GM12873 (cell line): ENCODE data around the gene SCARB1.

ENCODE experiments used
- CTCF ChIP-seq: IDR thresholded peaks from 2 replicates; pipeline ENCODE4 v1.5.1; 2012; ENCODE audit warnings: low read depth, mild to moderate bottlenecking, moderate library complexity, low read length, control low read depth; ENCODE audit not compliant: insufficient read depth; ENCODE audit errors: missing control alignments

The SCARB1 gene

DNA sequence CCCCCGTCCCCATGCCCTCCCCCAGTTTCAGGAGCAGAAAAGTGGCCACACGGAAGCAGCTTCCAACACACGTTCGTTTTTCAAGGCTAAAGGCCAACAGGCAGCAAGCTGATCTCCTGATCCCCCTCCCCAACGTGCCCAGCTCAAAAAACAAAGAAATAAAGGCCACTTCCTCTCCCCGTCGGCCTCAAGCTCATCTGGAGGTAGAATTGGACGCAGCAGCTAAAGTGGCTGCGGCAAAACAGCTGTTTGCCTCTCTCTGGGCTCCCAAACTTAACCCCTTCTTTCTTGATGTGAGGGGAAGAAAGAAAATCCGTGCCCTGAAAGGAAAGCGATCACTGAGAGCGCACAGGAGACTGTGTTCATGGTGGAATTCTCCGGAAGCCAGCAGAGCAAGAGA, 66.3 kb downstream of the SCARB1 start:
- TF ChIP-seq CTCF: no peak

DNA sequence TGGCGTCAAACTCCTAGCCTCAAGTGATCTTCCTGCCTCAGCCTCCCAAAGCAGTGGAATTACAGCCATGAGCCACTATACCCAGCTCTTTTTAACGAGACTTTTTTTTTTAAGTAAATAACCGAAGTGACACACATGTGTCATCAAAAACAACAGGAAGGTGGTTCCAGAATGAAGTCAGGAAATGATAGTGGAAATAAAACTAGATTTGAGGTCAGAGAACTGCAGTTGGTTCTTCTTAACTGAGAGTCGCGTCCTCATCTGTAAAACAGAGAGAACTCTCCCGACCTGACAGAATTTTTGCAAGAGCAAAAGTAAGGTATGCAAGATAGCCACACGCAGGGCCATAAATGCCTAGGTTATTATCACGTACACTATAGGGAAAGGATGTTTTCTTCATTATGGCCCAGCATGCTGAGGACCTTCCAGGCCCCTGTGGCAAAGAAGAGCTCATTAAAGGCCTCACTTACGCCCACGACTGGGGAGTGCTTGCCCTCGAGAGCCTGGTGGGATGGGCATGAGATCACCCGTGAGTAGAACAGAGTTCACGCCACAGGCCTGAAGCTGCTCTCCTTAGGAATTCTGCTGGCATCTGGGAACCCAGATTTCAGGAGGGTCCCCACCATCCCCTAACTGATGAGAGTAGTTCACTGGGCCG, 67.2 kb downstream of the SCARB1 start:
- no peak for TF ChIP-seq CTCF

DNA sequence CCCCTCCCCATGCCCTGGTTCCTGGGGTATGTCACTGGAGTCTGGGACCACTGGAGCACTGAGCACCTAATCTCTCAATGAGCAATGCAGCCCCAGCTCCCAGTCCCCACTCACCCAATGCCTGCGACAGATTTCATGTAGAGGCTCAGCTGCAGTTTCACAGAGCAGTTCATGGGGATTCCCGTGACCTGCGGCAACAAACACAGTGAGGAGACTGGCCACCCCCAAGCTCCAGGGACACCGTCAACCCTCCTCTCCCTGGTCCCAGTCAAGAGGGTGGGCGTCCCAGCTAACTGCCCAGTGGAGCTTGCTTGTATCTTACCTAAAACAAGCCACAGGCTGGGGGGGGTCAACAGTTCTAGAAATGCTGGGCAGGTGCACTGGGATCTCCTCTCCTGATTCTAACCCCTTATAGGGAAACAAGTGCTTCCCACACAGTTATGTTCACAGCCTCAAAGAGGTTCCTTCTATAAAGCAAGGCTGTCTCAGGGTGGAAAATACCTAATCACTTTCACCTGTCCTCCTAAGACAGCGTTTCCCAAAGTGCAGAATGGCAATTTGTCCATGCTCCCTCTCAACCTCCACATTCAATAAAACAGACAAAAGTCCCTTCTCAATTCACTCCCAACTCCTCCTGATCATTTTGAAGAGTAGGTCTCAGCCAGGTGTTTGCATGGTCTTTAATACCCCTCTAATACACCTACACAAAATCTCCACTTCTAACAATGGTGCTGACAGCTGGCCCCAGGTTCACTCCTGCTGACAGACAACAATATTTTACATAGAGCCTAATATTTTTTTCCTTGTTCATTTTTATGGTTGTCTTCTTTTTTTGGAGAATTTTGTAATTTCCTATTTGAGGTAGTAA, 68.3 kb downstream of the SCARB1 start:
- no peak for TF ChIP-seq CTCF

DNA sequence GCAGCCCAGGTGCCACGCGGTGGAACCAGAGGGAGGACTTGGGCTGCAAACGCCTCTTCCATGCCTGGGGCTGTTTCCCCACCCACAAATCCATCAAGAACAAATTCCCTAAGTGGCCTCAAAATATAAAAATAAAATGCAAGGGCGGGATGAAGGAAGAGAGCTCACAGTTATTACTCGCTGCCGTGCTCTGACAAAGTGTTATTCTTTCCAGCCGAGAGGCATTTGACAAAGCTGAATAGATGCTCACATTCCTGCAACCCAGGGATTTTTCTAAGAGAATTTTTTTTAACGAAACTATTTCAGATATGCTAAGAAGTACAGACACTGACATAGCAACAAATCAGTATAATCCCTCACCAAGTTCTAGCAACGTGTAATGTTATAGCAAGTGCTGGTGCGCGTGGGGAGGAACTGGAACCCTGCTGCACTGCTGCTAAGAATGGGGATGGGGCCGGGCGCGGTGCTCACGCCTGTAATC, 70.7 kb downstream of the SCARB1 start:
- TF ChIP-seq CTCF: no peak

DNA sequence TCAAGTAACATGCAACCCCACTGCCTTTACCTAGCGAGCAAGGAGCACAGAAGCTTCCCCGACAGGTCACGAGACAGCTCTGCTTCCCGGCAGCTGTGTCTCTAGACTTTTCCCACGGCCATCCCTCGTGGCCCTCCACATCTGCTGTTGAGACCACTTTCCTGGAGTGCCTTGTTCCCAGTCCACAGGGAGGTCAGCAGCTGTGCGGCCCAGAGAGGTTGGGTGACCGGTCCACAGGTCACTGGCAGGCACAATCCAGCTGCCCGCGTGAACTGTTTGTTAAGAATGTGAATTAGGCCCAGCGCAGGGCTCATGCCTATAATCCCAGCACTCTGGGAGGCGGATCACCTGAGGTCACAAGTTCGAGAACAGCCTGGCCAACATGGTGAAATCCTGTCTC, 71.5 kb downstream of the SCARB1 start:
- TF ChIP-seq CTCF: no peak

GRCh38 chr12:124790650-124791400, 72.8 kb downstream of the SCARB1 start:
- TF ChIP-seq CTCF: no peak

DNA sequence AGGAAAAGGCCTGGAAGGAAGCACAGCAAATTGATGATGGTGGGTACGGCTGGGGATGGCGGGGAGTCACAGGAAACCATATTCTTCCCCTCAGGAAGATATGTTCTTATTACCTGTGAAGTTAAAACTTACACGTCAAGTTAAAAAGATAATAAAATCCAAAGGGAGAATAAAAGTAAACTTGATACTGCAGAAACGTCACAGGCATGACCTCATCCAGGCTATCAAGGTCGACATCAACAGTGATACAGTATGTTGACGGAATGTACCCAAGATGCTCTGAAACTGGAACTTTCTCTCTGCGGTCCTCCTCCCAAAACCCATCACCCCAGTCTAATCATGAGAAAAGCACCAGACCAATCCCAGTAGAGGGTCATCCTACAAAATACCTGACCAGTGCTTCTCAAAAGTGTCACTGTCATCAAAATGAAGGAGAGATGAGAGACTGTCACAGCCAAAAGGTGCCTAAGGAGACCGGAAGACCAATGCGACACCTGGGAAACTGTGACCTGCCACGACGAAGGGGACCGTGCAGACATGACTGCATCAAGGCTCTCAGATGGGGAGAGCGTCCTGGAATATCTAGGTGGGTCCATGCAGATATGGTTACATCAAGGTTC, 74.6 kb downstream of the SCARB1 start:
- TF ChIP-seq CTCF: no peak
